Measurements from ENCODE around the gene ERG28.

Gene ERG28

DNA sequence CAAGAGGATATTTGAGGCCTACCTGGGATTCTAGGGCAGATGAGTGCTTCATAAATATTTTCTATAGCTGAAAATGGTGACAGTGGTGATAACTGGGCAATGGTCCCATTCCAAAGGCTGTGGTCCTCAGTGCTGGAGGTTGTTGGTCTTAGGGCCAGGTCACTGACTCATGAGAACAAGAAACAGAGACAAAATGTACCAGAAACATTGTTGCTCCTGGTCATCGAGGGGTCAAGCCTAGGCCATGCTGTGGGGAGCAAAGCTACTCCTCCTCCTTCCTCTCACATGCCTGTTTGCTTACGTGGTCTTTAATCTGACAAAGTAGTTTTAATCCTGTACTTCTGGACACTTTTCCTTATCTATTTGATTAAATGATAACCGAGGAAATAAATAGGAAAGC, 33.8 kb downstream of the ERG28 start:
- Histone ChIP-seq H4K20me1 (ENCODE audit: insufficient read depth, low read length) (no peaks in the 10 kb centered on the region), H3K79me2 (ENCODE audit: low read length) (no peaks in the 10 kb centered on the region), H3K4me3 (ENCODE audit: low read length) (no peak overlapping the region), H3K27ac (ENCODE audit: low read length) (no peak overlapping the region), H3K36me3 (replicated peaks; ENCODE audit: low read depth, low read length) (peaks cover 3% of the 10 kb centered on the region), H3K4me1 (ENCODE audit: low read length) (peaks cover 17% of the 10 kb centered on the region), H3K27me3 (ENCODE audit: low read depth, low read length) (no peaks in the 10 kb centered on the region), H3K4me2 (ENCODE audit: low read length) (no peak overlapping the region), H3K9ac (ENCODE audit: low read length) (no peak overlapping the region), H3K9me3 (ENCODE audit: insufficient read depth, low read length) (no peaks in the 10 kb centered on the region), H2AFZ (ENCODE audit: low read depth, low read length) (no peak overlapping the region)
- TF ChIP-seq, protein P1, sequence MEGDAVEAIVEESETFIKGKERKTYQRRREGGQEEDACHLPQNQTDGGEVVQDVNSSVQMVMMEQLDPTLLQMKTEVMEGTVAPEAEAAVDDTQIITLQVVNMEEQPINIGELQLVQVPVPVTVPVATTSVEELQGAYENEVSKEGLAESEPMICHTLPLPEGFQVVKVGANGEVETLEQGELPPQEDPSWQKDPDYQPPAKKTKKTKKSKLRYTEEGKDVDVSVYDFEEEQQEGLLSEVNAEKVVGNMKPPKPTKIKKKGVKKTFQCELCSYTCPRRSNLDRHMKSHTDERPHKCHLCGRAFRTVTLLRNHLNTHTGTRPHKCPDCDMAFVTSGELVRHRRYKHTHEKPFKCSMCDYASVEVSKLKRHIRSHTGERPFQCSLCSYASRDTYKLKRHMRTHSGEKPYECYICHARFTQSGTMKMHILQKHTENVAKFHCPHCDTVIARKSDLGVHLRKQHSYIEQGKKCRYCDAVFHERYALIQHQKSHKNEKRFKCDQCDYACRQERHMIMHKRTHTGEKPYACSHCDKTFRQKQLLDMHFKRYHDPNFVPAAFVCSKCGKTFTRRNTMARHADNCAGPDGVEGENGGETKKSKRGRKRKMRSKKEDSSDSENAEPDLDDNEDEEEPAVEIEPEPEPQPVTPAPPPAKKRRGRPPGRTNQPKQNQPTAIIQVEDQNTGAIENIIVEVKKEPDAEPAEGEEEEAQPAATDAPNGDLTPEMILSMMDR (IDR thresholded peaks at IDR 0.05; ENCODE audit: low read depth, low read length): no peak
- TF ChIP-seq EZH2phosphoT487 (IDR thresholded peaks at IDR 0.05; ENCODE audit: low read depth): no peak

DNA sequence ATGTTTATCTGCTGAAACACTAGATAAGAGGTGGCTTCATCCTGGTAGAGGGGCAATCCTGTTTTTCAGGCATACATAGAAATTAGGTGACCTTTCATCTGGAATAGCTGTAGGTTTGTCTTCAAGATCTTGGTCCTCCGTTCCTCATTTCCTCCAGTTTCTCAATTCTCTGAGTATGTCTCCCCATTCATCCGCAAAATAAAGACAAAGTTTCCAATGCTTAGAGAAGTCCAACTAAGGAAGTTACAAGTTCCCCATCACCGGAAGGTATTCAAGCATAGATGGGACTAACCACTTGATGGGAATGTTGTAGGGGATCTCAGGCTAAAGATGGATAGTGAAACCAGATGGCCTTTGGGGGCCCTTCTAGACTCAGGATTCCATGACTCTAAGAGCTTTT, 34.3 kb downstream of the ERG28 start:
- no peaks in the 10 kb centered on the region for H3K9me3 ChIP-seq (ENCODE audit: insufficient read depth, low read length)
- TF ChIP-seq, protein P1 (IDR thresholded peaks at IDR 0.05; ENCODE audit: low read depth, low read length): no peak
- TF ChIP-seq EZH2phosphoT487 (IDR thresholded peaks at IDR 0.05; ENCODE audit: low read depth): no peak
- H3K4me1 ChIP-seq (ENCODE audit: low read length): peaks cover 17% of the 10 kb centered on the region
- no peaks in the 10 kb centered on the region for H4K20me1 ChIP-seq (ENCODE audit: insufficient read depth, low read length)
- no peak overlapping the region for H3K9ac ChIP-seq (ENCODE audit: low read length)
- peaks cover 3% of the 10 kb centered on the region for H3K36me3 ChIP-seq (replicated peaks; ENCODE audit: low read depth, low read length)
- H3K4me2 ChIP-seq (ENCODE audit: low read length): no peak overlapping the region
- H2AFZ ChIP-seq (ENCODE audit: low read depth, low read length): no peak overlapping the region
- no peaks in the 10 kb centered on the region for H3K79me2 ChIP-seq (ENCODE audit: low read length)
- H3K27me3 ChIP-seq (ENCODE audit: low read depth, low read length): no peaks in the 10 kb centered on the region
- H3K4me3 ChIP-seq (ENCODE audit: low read length): no peak overlapping the region
- no peak overlapping the region for H3K27ac ChIP-seq (ENCODE audit: low read length)

DNA sequence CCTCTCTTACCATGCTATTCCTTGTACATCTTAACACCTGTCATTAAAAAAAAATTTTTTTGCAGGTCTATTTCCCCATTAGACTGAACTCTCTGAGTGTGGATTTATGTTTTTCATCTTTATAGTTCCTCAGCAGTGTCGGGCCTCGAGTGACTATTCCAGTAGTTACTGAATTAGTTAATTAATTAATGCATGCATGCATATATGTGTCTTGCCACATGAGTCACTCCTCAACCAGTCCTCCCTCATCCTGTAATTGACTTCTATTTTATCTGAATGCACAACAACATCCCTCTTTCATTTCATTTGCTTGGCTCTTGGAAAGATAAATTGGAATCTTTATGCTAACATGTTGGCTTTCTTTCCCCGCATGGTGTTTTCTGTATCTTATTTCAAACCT, 35.6 kb downstream of the ERG28 start:
- Histone ChIP-seq H3K27me3 (ENCODE audit: low read depth, low read length) (no peaks in the 10 kb centered on the region), H3K9me3 (ENCODE audit: insufficient read depth, low read length) (no peaks in the 10 kb centered on the region), H2AFZ (ENCODE audit: low read depth, low read length) (no peak overlapping the region), H3K4me3 (ENCODE audit: low read length) (no peak overlapping the region), H3K27ac (ENCODE audit: low read length) (no peak overlapping the region), H3K4me2 (ENCODE audit: low read length) (no peak overlapping the region), H3K79me2 (ENCODE audit: low read length) (no peaks in the 10 kb centered on the region), H3K36me3 (replicated peaks; ENCODE audit: low read depth, low read length) (peaks cover 3% of the 10 kb centered on the region), H4K20me1 (ENCODE audit: insufficient read depth, low read length) (no peaks in the 10 kb centered on the region), H3K9ac (ENCODE audit: low read length) (no peak overlapping the region), H3K4me1 (ENCODE audit: low read length) (peaks cover 17% of the 10 kb centered on the region)
- TF ChIP-seq, protein P1 (IDR thresholded peaks at IDR 0.05; ENCODE audit: low read depth, low read length): no peak
- no peak for TF ChIP-seq EZH2phosphoT487 (IDR thresholded peaks at IDR 0.05; ENCODE audit: low read depth)

DNA sequence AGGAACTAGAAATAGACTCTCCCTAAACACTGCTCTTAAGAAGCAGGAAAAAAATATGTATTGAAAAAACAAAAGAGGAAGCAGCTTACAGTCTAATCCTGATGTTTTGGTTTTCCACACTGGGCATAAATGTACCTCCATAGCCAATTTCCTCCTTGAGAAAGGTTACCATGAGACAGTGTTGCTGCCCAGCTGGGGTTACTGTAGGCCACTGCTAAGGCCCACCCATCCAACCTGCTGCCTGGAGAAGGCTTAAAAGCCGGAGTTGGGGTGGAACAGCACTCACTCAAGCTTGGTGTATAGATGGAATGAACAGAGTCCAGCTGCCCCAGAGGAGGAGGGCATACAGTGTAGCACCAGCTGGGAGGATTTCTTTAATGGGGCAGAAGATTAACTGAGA, 41.1 kb downstream of the ERG28 start:
- H3K4me2 ChIP-seq (ENCODE audit: low read length): no peak overlapping the region
- H3K4me1 ChIP-seq (ENCODE audit: low read length): peaks cover 26% of the 10 kb centered on the region
- no peaks in the 10 kb centered on the region for H4K20me1 ChIP-seq (ENCODE audit: insufficient read depth, low read length)
- H2AFZ ChIP-seq (ENCODE audit: low read depth, low read length): no peak overlapping the region
- H3K9ac ChIP-seq (ENCODE audit: low read length): no peak overlapping the region
- H3K36me3 ChIP-seq (replicated peaks; ENCODE audit: low read depth, low read length): peaks cover 1% of the 10 kb centered on the region
- H3K79me2 ChIP-seq (ENCODE audit: low read length): no peaks in the 10 kb centered on the region
- no peak overlapping the region for H3K27ac ChIP-seq (ENCODE audit: low read length)
- no peak overlapping the region for H3K4me3 ChIP-seq (ENCODE audit: low read length)
- no peaks in the 10 kb centered on the region for H3K27me3 ChIP-seq (ENCODE audit: low read depth, low read length)
- TF ChIP-seq, protein P1 (IDR thresholded peaks at IDR 0.05; ENCODE audit: low read depth, low read length): no peak
- no peak for TF ChIP-seq EZH2phosphoT487 (IDR thresholded peaks at IDR 0.05; ENCODE audit: low read depth)
- H3K9me3 ChIP-seq (ENCODE audit: insufficient read depth, low read length): no peaks in the 10 kb centered on the region
